ENCODE measurements around the gene TRAK2.
"Not testable (repeated sequence)": the region's sequence is repeated elsewhere in the genome, so short reads cannot be mapped to it uniquely, and the experiment has no call there.

GRCh38 chr2:201428366-201428765 lies 22.9 kb downstream of the TRAK2 start:
- not testable (repeated sequence) for TF ChIP-seq ZNF384 (IDR thresholded peaks at IDR 0.05); FOXA1 (IDR thresholded peaks at IDR 0.05); PKNOX1 (IDR thresholded peaks at IDR 0.05); FOXM1 (IDR thresholded peaks at IDR 0.05; ENCODE audit: borderline replicate concordance); FOXK2 (IDR thresholded peaks at IDR 0.05); BHLHE40 (IDR thresholded peaks at IDR 0.05; ENCODE audit: borderline replicate concordance); NFRKB (IDR thresholded peaks at IDR 0.05); SP1 (IDR thresholded peaks at IDR 0.05); LEF1 (IDR thresholded peaks at IDR 0.05; ENCODE audit: borderline replicate concordance); ELF4 (IDR thresholded peaks at IDR 0.05); SUZ12 (IDR thresholded peaks at IDR 0.05); CTBP1 (IDR thresholded peaks at IDR 0.05; ENCODE audit: borderline replicate concordance)

All from HEK293T (cell line).